AG09319 (cell line): ENCODE measurements around the gene PHACTR3.

ENCODE experiments used
- DNase-seq: peaks from one replicate; pipeline ENCODE4 v3.0.0-alpha.2; 2010; ENCODE audit warnings: low read depth; ENCODE audit errors: extremely low read depth
- CTCF ChIP-seq: IDR thresholded peaks from 2 replicates; pipeline ENCODE4 v1.5.1; 2011; ENCODE audit warnings: low read depth, mild to moderate bottlenecking, inconsistent platforms, low read length, moderate library complexity

Gene PHACTR3

GRCh38 chr20:59605601-59606364 is 1.4 kb downstream of the PHACTR3 start:
- no peak for DNase-seq
- no peak for TF ChIP-seq CTCF

- no peak for TF ChIP-seq CTCF
Measured at GRCh38 chr20:59606566-59606965, 2.2 kb downstream of the PHACTR3 start.

GRCh38 chr20:59608396-59608795 is 4.1 kb downstream of the PHACTR3 start:
- no peak for TF ChIP-seq CTCF
- no peak for DNase-seq

More at GRCh38 chr20:59606566-59606965, 2.2 kb downstream of the PHACTR3 start:
- no peak for DNase-seq

GRCh38 chr20:59608871-59609270 is 4.5 kb downstream of the PHACTR3 start:
- TF ChIP-seq CTCF = no peak
- no peak for DNase-seq

- no peak for DNase-seq
- no peak for TF ChIP-seq CTCF
Measured at GRCh38 chr20:59611286-59611685, 6.9 kb downstream of the PHACTR3 start.

GRCh38 chr20:59613861-59614260 is 9.5 kb downstream of the PHACTR3 start:
- TF ChIP-seq CTCF = no peak
- DNase-seq = no peak

GRCh38 chr20:59614714-59615113 is 10.4 kb downstream of the PHACTR3 start:
- DNase-seq = no peak
- TF ChIP-seq CTCF = no peak
